ENCODE measurements around the gene ZMYND8. TPM values are rescaled to one million over a fixed set of nuclear protein-coding genes. Genes with fewer than 3 reads are reported as not detected.

Gene ZMYND8
- total RNA-seq, 2 experiments from 2014 or later: 33.0 to 34.3 TPM

DNA sequence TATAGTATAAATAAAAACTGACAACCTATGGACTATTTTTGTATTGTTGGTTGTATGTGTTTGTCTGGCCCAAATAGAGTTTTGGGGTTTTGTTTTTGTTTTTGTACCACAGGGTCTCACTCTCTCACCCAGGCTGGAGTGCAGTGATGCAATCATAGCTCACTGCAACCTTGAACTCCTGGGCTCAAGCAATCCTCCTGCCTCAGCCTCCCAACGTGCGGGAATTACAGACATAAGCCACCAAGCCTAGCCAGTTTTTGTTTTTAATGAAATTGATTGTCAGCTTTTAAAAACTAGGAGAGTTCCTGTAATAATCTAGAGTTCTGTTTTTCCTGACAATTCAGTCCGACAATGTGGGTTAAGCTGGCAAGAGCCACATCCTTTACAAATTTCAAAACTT lies 98.7 kb downstream of the ZMYND8 start:
- Histone ChIP-seq H3K27me3 (ENCODE audit: control insufficient read depth in 1 of 2, insufficient read depth in 2 of 2, low read length in 2 of 2) (no peaks in the 10 kb centered on the region), H3K27ac (ENCODE audit: low read depth in 1 of 2, low read length in 2 of 2) (no peak overlapping the region), H3K4me3 (ENCODE audit: low read length) (no peak overlapping the region), H3K36me3 (ENCODE audit: insufficient read depth, low read length) (peaks cover 68% of the 10 kb centered on the region), H3K9me3 (ENCODE audit: control insufficient read depth in 1 of 2, insufficient read depth in 1 of 2, low read length in 2 of 2) (no peaks in the 10 kb centered on the region), H3K4me1 (ENCODE audit: insufficient read depth, low read length) (no peaks in the 10 kb centered on the region)
- Mint-ChIP-seq H3K4me1 (ENCODE audit: low read depth) (peaks cover 24% of the 10 kb centered on the region), H3K4me3 (no peak overlapping the region), H3K9me3 (no peaks in the 10 kb centered on the region), H3K27me3 (no peaks in the 10 kb centered on the region), H3K36me3 (ENCODE audit: low read depth) (peaks cover 82% of the 10 kb centered on the region), H3K27ac (peak overlapping the region; percentile 47)
- TF ChIP-seq, protein P1, sequence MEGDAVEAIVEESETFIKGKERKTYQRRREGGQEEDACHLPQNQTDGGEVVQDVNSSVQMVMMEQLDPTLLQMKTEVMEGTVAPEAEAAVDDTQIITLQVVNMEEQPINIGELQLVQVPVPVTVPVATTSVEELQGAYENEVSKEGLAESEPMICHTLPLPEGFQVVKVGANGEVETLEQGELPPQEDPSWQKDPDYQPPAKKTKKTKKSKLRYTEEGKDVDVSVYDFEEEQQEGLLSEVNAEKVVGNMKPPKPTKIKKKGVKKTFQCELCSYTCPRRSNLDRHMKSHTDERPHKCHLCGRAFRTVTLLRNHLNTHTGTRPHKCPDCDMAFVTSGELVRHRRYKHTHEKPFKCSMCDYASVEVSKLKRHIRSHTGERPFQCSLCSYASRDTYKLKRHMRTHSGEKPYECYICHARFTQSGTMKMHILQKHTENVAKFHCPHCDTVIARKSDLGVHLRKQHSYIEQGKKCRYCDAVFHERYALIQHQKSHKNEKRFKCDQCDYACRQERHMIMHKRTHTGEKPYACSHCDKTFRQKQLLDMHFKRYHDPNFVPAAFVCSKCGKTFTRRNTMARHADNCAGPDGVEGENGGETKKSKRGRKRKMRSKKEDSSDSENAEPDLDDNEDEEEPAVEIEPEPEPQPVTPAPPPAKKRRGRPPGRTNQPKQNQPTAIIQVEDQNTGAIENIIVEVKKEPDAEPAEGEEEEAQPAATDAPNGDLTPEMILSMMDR (IDR thresholded peaks at IDR 0.05): no peak
- POLR2A ChIA-PET: interaction anchor here (1.0 kb wide), 1 partner anchor 126 kb away, joined by 3 read pairs; no protein-coding TSS in a partner anchor
- DNase-seq (no peak), ATAC-seq (ENCODE audit: poor library complexity) (no peak)
- CTCF ChIA-PET: interaction anchor here (1.4 kb wide), 1 partner anchor 126 kb away, joined by 4 read pairs; no protein-coding TSS in a partner anchor
- intact Hi-C loops (cut with DNase I, micrococcal nuclease): no loop called here

DNA sequence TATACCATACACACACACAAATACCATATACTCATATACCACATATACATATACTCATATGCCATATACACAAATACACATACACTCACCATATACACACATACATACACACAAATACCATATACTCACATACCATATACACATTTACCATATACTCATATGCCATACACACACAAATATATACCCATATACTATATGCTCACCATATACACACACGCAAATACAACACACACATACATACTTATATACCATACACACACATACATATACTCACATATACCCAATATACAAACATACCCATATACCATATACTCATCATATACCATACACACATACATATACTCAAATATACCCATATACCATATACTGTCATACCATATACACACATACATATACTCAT lies 99.2 kb downstream of the ZMYND8 start:
- peaks cover 66% of the 10 kb centered on the region for H3K36me3 ChIP-seq (ENCODE audit: insufficient read depth, low read length)

DNA sequence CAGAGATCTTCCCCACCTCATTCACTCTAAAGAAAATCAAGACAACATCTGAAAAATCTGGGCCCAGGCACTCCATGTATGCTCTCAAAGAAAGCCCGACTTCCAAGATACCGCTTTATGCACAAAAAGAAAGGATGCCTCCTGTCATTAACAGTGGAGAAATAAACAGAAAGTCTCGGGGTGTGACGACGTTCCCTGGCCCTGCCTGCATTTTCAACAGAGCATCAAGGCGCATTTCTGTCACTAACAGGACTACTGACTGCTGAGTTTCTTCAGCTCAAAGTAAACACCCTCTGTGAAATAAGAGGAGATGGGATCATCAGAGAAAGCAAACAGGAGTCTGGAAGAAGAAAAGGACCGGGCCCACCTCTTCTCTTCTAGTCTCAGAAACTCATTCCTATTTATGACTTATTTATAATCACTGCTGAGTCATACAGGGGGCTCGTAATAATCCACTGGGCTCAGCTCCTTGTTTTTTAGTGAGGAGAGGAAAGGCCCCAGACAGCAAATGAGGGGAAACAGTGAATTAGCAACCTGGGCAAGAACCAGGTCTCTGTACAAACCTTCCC lies 99.7 kb downstream of the ZMYND8 start:
- Histone ChIP-seq H3K27me3 (ENCODE audit: control insufficient read depth in 1 of 2, insufficient read depth in 2 of 2, low read length in 2 of 2) (no peaks in the 10 kb centered on the region), H3K4me3 (ENCODE audit: low read length) (no peak overlapping the region), H3K9me3 (ENCODE audit: control insufficient read depth in 1 of 2, insufficient read depth in 1 of 2, low read length in 2 of 2) (no peaks in the 10 kb centered on the region), H3K27ac (ENCODE audit: low read depth in 1 of 2, low read length in 2 of 2) (no peak overlapping the region), H3K36me3 (ENCODE audit: insufficient read depth, low read length) (peaks cover 63% of the 10 kb centered on the region), H3K4me1 (ENCODE audit: insufficient read depth, low read length) (no peaks in the 10 kb centered on the region)
- no peak overlapping the region for H3K27ac Mint-ChIP-seq
- H3K4me3 Mint-ChIP-seq: no peak overlapping the region
- ChIA-PET POLR2A (no interaction called here), CTCF (no interaction called here)
- H3K36me3 Mint-ChIP-seq (ENCODE audit: low read depth): peaks cover 76% of the 10 kb centered on the region
- ATAC-seq (ENCODE audit: poor library complexity): no peak
- H3K4me1 Mint-ChIP-seq (ENCODE audit: low read depth): peaks cover 24% of the 10 kb centered on the region
- intact Hi-C loops (cut with DNase I, micrococcal nuclease): no loop called here
- DNase-seq: no peak
- no peaks in the 10 kb centered on the region for H3K27me3 Mint-ChIP-seq
- no peaks in the 10 kb centered on the region for H3K9me3 Mint-ChIP-seq
- TF ChIP-seq, protein P1 (IDR thresholded peaks at IDR 0.05): no peak

More for the DNA sequence above, 99.2 kb downstream of the ZMYND8 start:
- DNase-seq: no peak
- Mint-ChIP-seq H3K4me1 (ENCODE audit: low read depth) (peaks cover 24% of the 10 kb centered on the region), H3K36me3 (ENCODE audit: low read depth) (peaks cover 81% of the 10 kb centered on the region), H3K27me3 (no peaks in the 10 kb centered on the region), H3K9me3 (no peaks in the 10 kb centered on the region), H3K27ac (no peak overlapping the region), H3K4me3 (no peak overlapping the region)
- Histone ChIP-seq H3K27me3 (ENCODE audit: control insufficient read depth in 1 of 2, insufficient read depth in 2 of 2, low read length in 2 of 2) (no peaks in the 10 kb centered on the region), H3K4me3 (ENCODE audit: low read length) (no peak overlapping the region), H3K27ac (ENCODE audit: low read depth in 1 of 2, low read length in 2 of 2) (no peak overlapping the region), H3K4me1 (ENCODE audit: insufficient read depth, low read length) (no peaks in the 10 kb centered on the region), H3K9me3 (ENCODE audit: control insufficient read depth in 1 of 2, insufficient read depth in 1 of 2, low read length in 2 of 2) (no peaks in the 10 kb centered on the region)
- CTCF ChIA-PET: no interaction called here
- intact Hi-C loops (cut with DNase I, micrococcal nuclease): no loop called here
- ATAC-seq (ENCODE audit: poor library complexity): no peak
- TF ChIP-seq, protein P1 (IDR thresholded peaks at IDR 0.05): no peak
- POLR2A ChIA-PET: no interaction called here
